ENCODE measurements around the gene SRC. TPM values are rescaled to one million over a fixed set of nuclear protein-coding genes. Genes with fewer than 3 reads are reported as not detected.
A peak's percentile ranks its signal among the peaks of the same experiment; 100 is the strongest.

SRC gene
- total RNA-seq, 2 donors from 2014 or later = 117 to 121 TPM

GRCh38 chr20:37384683-37385174 lies 38.8 kb downstream of the SRC start:
- intact Hi-C loops (cut with DNase I, micrococcal nuclease) = loop anchor here (10.0 kb wide), 2 partner anchors 100 to 110 kb away; partner anchors contain the start of gene MANBAL (in 1 of the 2)
- peak; percentile 52 for ATAC-seq
- DNase-seq = peak; percentile 34 to 70

GRCh38 chr20:37385176-37385575 lies 39.2 kb downstream of the SRC start:
- peak in 1 of 2 donors; percentile 13 for DNase-seq
- no peak for ATAC-seq
- intact Hi-C loops (cut with DNase I, micrococcal nuclease) = loop anchor here (10.0 kb wide), 2 partner anchors 100 to 110 kb away; partner anchors contain the start of gene MANBAL (in 1 of the 2)

GRCh38 chr20:37385659-37386504 lies 39.9 kb downstream of the SRC start:
- peak in 1 of 2 donors; percentile 18 for DNase-seq
- intact Hi-C loops (cut with DNase I, micrococcal nuclease) = loop anchor here (10.0 kb wide), 2 partner anchors 101 to 111 kb away; partner anchors contain the start of gene MANBAL (in 1 of the 2)
- ATAC-seq = no peak

GRCh38 chr20:37386505-37387251 lies 40.7 kb downstream of the SRC start:
- ATAC-seq (no peak), DNase-seq (peak in 1 of 2 donors; percentile 19)
- intact Hi-C loops (cut with DNase I, micrococcal nuclease) = loop anchor here (10.0 kb wide), 2 partner anchors 102 to 112 kb away; partner anchors contain the start of gene MANBAL (in 1 of the 2)

- no peak for ATAC-seq
- intact Hi-C loops (cut with DNase I, micrococcal nuclease) = loop anchor here (10.0 kb wide), 2 partner anchors 103 to 113 kb away; partner anchors contain the start of gene MANBAL (in 1 of the 2)
- peak in 1 of 2 donors; percentile 16 for DNase-seq
Observed at GRCh38 chr20:37387519-37388269, 41.8 kb downstream of the SRC start.

- ATAC-seq = no peak
- DNase-seq = no peak
Observed at GRCh38 chr20:37388831-37389230, 42.9 kb downstream of the SRC start.

GRCh38 chr20:37389241-37389747 lies 43.4 kb downstream of the SRC start:
- intact Hi-C loops (cut with DNase I, micrococcal nuclease) = loop anchor here (10.0 kb wide), 2 partner anchors 104 to 114 kb away; partner anchors contain the start of gene MANBAL (in 1 of the 2)
- peak in 1 of 2 donors; percentile 16 for DNase-seq
- no peak for ATAC-seq

More at GRCh38 chr20:37388831-37389230, 42.9 kb downstream of the SRC start:
- intact Hi-C loops (cut with DNase I, micrococcal nuclease) = loop anchor here (10.0 kb wide), 2 partner anchors 104 to 114 kb away; partner anchors contain the start of gene MANBAL (in 1 of the 2)

GRCh38 chr20:37389844-37390275 lies 43.9 kb downstream of the SRC start:
- peak in 1 of 2 donors; percentile 4 for DNase-seq
- no peak for ATAC-seq
- intact Hi-C loops (cut with DNase I, micrococcal nuclease) = loop anchor here (10.0 kb wide), 3 partner anchors 105 to 135 kb away; partner anchors contain the start of genes BLCAP (in 1 of the 2), MANBAL (in 1 of the 2) and NNAT (in 1 of the 2)

- intact Hi-C loops (cut with DNase I, micrococcal nuclease) = loop anchor here in 1 of 2 donors (10.0 kb wide), 1 partner anchor 134 kb away; the partner anchor contains the start of genes BLCAP and NNAT
- DNase-seq = no peak
- no peak for ATAC-seq
Observed at GRCh38 chr20:37390503-37390890, 44.6 kb downstream of the SRC start.

- DNase-seq (no peak), ATAC-seq (no peak)
- intact Hi-C loops (cut with DNase I, micrococcal nuclease) = loop anchor here in 1 of 2 donors (10.0 kb wide), 1 partner anchor 134 kb away; the partner anchor contains the start of genes BLCAP and NNAT
Observed at GRCh38 chr20:37390891-37391525, 45.1 kb downstream of the SRC start.

- peak; percentile 11 for ATAC-seq
- intact Hi-C loops (cut with DNase I, micrococcal nuclease) = loop anchor here in 1 of 2 donors (10.0 kb wide), 1 partner anchor 132 kb away; the partner anchor contains the start of genes BLCAP and NNAT
- no peak for DNase-seq
Observed at GRCh38 chr20:37392441-37393195, 46.7 kb downstream of the SRC start.

GRCh38 chr20:37393196-37393862 lies 47.4 kb downstream of the SRC start:
- ATAC-seq (peak; percentile 22), DNase-seq (no peak)
- intact Hi-C loops (cut with DNase I, micrococcal nuclease) = loop anchor here in 1 of 2 donors (10.0 kb wide), 1 partner anchor 131 kb away; the partner anchor contains the start of genes BLCAP and NNAT

GRCh38 chr20:37393863-37394542 lies 48.1 kb downstream of the SRC start:
- ATAC-seq (no peak), DNase-seq (no peak)
- intact Hi-C loops (cut with DNase I, micrococcal nuclease) = loop anchor here in 1 of 2 donors (10.0 kb wide), 1 partner anchor 131 kb away; the partner anchor contains the start of genes BLCAP and NNAT

GRCh38 chr20:37394543-37395409 lies 48.8 kb downstream of the SRC start:
- intact Hi-C loops (cut with DNase I, micrococcal nuclease) = loop anchor here in 1 of 2 donors (10.0 kb wide), 1 partner anchor 130 kb away; the partner anchor contains the start of genes BLCAP and NNAT
- ATAC-seq = no peak
- DNase-seq = no peak
